ENCODE data around the gene GJC1. TPM values are rescaled to one million over a fixed set of nuclear protein-coding genes. Genes with fewer than 3 reads are reported as not detected.

The GJC1 gene
- total and polyA plus RNA-seq, 2 donors (not counting 1 experiment from before 2014, with no cell fraction given): 33.9 to 97.3 TPM

DNA sequence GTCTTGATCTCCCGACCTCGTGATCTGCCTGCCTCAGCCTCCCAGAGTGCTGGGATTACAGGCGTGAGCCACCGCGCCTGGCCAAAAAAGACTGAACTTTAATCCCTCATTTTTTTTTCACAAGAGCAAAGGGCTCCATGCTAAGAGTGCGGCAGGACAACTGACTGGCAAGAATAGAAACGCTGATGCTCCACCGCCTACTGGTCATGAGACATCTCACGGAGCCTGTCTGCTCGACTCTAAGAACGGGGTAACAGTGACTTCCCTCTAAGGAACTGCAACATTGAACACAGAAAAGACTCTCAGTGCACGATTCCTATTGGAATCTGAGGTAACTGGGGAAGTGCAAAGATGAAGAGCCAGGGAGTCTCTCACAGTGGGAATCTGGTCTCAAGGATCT lies 41.5 kb upstream of the GJC1 start:
- H3K9ac ChIP-seq (ENCODE audit: insufficient read depth, low read length): no peak overlapping the region
- no peaks in the 10 kb centered on the region for H4K20me1 ChIP-seq (ENCODE audit: control insufficient read depth, extremely low read depth, insufficient read depth, low read length)
- no peak overlapping the region for H3K4me3 ChIP-seq (replicated peaks in 1 of 4; ENCODE audit: control extremely low read depth in 1 of 4, insufficient read depth in 1 of 4, low read depth in 3 of 4, low read length in 4 of 4)
- no peaks in the 10 kb centered on the region for H3K79me2 ChIP-seq (ENCODE audit: control insufficient read depth, insufficient read depth, low read length)
- no peaks in the 10 kb centered on the region for H3K27me3 ChIP-seq (ENCODE audit: control insufficient read depth, insufficient read depth, low read length)
- peaks cover 3% of the 10 kb centered on the region for H3K4me1 ChIP-seq (ENCODE audit: control insufficient read depth, extremely low read depth, insufficient read depth, low read length)
- no peak overlapping the region for H3K4me2 ChIP-seq (ENCODE audit: extremely low read depth, insufficient read depth, low read length)
- H3K27ac ChIP-seq (ENCODE audit: insufficient read depth, low read length): no peak overlapping the region
- no peaks in the 10 kb centered on the region for H3K9me3 ChIP-seq (ENCODE audit: control insufficient read depth, insufficient read depth, low read depth, low read length)
- peaks cover 12% of the 10 kb centered on the region for H3K36me3 ChIP-seq (ENCODE audit: control insufficient read depth, insufficient read depth, low read length)
- no peak overlapping the region for H2AFZ ChIP-seq (ENCODE audit: low read length)
- TF ChIP-seq, protein P1, sequence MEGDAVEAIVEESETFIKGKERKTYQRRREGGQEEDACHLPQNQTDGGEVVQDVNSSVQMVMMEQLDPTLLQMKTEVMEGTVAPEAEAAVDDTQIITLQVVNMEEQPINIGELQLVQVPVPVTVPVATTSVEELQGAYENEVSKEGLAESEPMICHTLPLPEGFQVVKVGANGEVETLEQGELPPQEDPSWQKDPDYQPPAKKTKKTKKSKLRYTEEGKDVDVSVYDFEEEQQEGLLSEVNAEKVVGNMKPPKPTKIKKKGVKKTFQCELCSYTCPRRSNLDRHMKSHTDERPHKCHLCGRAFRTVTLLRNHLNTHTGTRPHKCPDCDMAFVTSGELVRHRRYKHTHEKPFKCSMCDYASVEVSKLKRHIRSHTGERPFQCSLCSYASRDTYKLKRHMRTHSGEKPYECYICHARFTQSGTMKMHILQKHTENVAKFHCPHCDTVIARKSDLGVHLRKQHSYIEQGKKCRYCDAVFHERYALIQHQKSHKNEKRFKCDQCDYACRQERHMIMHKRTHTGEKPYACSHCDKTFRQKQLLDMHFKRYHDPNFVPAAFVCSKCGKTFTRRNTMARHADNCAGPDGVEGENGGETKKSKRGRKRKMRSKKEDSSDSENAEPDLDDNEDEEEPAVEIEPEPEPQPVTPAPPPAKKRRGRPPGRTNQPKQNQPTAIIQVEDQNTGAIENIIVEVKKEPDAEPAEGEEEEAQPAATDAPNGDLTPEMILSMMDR (conservative IDR thresholded peaks at IDR 0.05 in 1 of 2, IDR thresholded peaks at IDR 0.05 in 1 of 2; ENCODE audit: low read depth in 1 of 2, low read length in 2 of 2): no peak
- TF ChIP-seq EZH2 (IDR thresholded peaks at IDR 0.05; ENCODE audit: low read length, missing control alignments): no peak
- DNase-seq (ENCODE audit: low read depth in 2 of 2): no peak

DNA sequence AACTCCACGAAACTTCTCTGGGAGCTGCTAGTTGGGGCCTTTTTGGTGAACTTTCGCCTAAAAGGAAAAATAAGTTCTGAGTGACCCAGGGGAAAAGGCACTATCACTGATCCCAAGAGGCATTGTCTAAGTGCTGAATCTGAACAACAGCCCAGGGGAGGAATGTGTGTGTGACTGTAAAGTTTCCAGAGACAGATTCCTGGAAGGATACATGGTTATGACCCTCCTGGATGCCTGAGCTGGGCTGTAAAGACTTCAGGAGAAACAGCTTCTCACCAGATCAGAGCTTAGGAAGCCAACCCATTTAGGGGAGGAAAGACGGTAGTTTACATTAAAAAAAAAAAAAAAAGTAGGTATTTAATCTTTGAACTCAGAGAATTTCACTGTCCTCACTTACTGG lies 37.8 kb upstream of the GJC1 start:
- H4K20me1 ChIP-seq (ENCODE audit: control insufficient read depth, extremely low read depth, insufficient read depth, low read length): no peaks in the 10 kb centered on the region
- H2AFZ ChIP-seq (ENCODE audit: low read length): no peak overlapping the region
- H3K4me3 ChIP-seq (replicated peaks in 1 of 4; ENCODE audit: control extremely low read depth in 1 of 4, insufficient read depth in 1 of 4, low read depth in 3 of 4, low read length in 4 of 4): no peak overlapping the region
- peaks cover 3% of the 10 kb centered on the region for H3K4me1 ChIP-seq (ENCODE audit: control insufficient read depth, extremely low read depth, insufficient read depth, low read length)
- H3K27me3 ChIP-seq (ENCODE audit: control insufficient read depth, insufficient read depth, low read length): no peaks in the 10 kb centered on the region
- no peaks in the 10 kb centered on the region for H3K9me3 ChIP-seq (ENCODE audit: control insufficient read depth, insufficient read depth, low read depth, low read length)
- no peaks in the 10 kb centered on the region for H3K79me2 ChIP-seq (ENCODE audit: control insufficient read depth, insufficient read depth, low read length)
- DNase-seq (ENCODE audit: low read depth in 2 of 2): no peak
- TF ChIP-seq, protein P1 (conservative IDR thresholded peaks at IDR 0.05 in 1 of 2, IDR thresholded peaks at IDR 0.05 in 1 of 2; ENCODE audit: low read depth in 1 of 2, low read length in 2 of 2): no peak
- no peak for TF ChIP-seq EZH2 (IDR thresholded peaks at IDR 0.05; ENCODE audit: low read length, missing control alignments)
- no peak overlapping the region for H3K27ac ChIP-seq (ENCODE audit: insufficient read depth, low read length)
- no peak overlapping the region for H3K4me2 ChIP-seq (ENCODE audit: extremely low read depth, insufficient read depth, low read length)
- H3K36me3 ChIP-seq (ENCODE audit: control insufficient read depth, insufficient read depth, low read length): peaks cover 15% of the 10 kb centered on the region
- H3K9ac ChIP-seq (ENCODE audit: insufficient read depth, low read length): no peak overlapping the region

DNA sequence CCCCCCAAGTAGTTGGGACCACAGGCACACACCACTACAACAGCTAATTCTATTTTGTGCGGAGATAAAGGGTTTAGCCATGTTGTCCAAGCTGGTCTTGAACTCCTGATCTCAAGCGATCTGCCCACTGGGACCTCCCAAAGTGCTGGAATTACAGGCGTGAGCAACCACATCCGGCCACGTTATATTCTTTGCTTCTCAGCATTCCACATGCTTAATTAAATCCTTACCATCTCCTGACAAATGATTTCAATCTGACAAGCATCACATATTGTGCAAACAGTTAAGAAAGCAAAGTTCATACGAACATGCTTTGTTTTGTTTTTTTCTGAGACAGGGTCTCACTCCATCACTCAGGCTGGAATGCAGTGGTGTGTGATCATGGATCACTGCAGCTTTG lies 35.8 kb upstream of the GJC1 start:
- Histone ChIP-seq H3K27ac (ENCODE audit: insufficient read depth, low read length) (peak overlapping the region; percentile 69), H3K9me3 (ENCODE audit: control insufficient read depth, insufficient read depth, low read depth, low read length) (no peaks in the 10 kb centered on the region), H4K20me1 (ENCODE audit: control insufficient read depth, extremely low read depth, insufficient read depth, low read length) (no peaks in the 10 kb centered on the region), H2AFZ (ENCODE audit: low read length) (no peak overlapping the region), H3K9ac (ENCODE audit: insufficient read depth, low read length) (no peak overlapping the region), H3K79me2 (ENCODE audit: control insufficient read depth, insufficient read depth, low read length) (no peaks in the 10 kb centered on the region), H3K4me1 (ENCODE audit: control insufficient read depth, extremely low read depth, insufficient read depth, low read length) (peaks cover 3% of the 10 kb centered on the region), H3K36me3 (ENCODE audit: control insufficient read depth, insufficient read depth, low read length) (peaks cover 14% of the 10 kb centered on the region), H3K4me2 (ENCODE audit: extremely low read depth, insufficient read depth, low read length) (no peak overlapping the region), H3K4me3 (replicated peaks in 1 of 4; ENCODE audit: control extremely low read depth in 1 of 4, insufficient read depth in 1 of 4, low read depth in 3 of 4, low read length in 4 of 4) (no peak overlapping the region), H3K27me3 (ENCODE audit: control insufficient read depth, insufficient read depth, low read length) (no peaks in the 10 kb centered on the region)
- TF ChIP-seq EZH2 (IDR thresholded peaks at IDR 0.05; ENCODE audit: low read length, missing control alignments): no peak
- TF ChIP-seq, protein P1 (conservative IDR thresholded peaks at IDR 0.05 in 1 of 2, IDR thresholded peaks at IDR 0.05 in 1 of 2; ENCODE audit: low read depth in 1 of 2, low read length in 2 of 2): no peak
- no peak for DNase-seq (ENCODE audit: low read depth in 2 of 2)
